Liver (tissue), 9 donors: ENCODE results near the gene PRICKLE4. TPM values are rescaled to one million over a fixed set of nuclear protein-coding genes. Genes with fewer than 3 reads are reported as not detected.

ENCODE experiments used
- DNase-seq: peaks from one replicate; pipeline ENCODE4 v3.0.0-alpha.2; 2017; ENCODE audit warnings: low spot score
- H3K27ac ChIP-seq, 2 donors: one replicate each; pipeline ENCODE4 v1.7.0; 2013; ENCODE audit warnings: inconsistent platforms in 2 of 2, low read length in 2 of 2, control low read depth in 1 of 2, low read depth in 1 of 2, mild to moderate bottlenecking in 1 of 2
- H3K27me3 ChIP-seq, 4 donors: one replicate each; pipeline versions ENCODE4 v1.6.1 to v1.7.0; 2013; ENCODE audit warnings: low read length in 3 of 4, inconsistent platforms in 1 of 4, mild to moderate bottlenecking in 1 of 4, moderate library complexity in 1 of 4; ENCODE audit not compliant: control insufficient read depth in 4 of 4, insufficient read depth in 4 of 4
- H3K36me3 ChIP-seq, 4 donors: one replicate each; pipeline versions ENCODE4 v1.6.1 to v1.7.0; 2013; ENCODE audit warnings: low read length in 3 of 4, mild to moderate bottlenecking in 3 of 4, low read depth in 1 of 4, moderate library complexity in 1 of 4; ENCODE audit not compliant: control insufficient read depth in 4 of 4, insufficient read depth in 3 of 4
- H3K4me1 ChIP-seq, 4 donors: one replicate each; pipeline versions ENCODE4 v1.6.1 to v1.7.0; 2013; ENCODE audit warnings: low read length in 3 of 4, mild to moderate bottlenecking in 3 of 4, moderate library complexity in 1 of 4; ENCODE audit not compliant: control insufficient read depth in 4 of 4, insufficient read depth in 4 of 4
- H3K4me3 ChIP-seq, 3 donors: one replicate each; pipeline versions ENCODE4 v1.6.1 to v1.7.0; 2013; ENCODE audit warnings: low read length in 3 of 3, control low read depth in 1 of 3, low read depth in 1 of 3, mild to moderate bottlenecking in 1 of 3
- H3K9ac ChIP-seq, 2 donors: one replicate each; pipeline ENCODE4 v1.7.0; 2013; ENCODE audit warnings: low read length in 2 of 2, mild to moderate bottlenecking in 2 of 2, moderate library complexity in 2 of 2, control low read depth in 1 of 2, low read depth in 1 of 2
- H3K9me3 ChIP-seq, 4 donors: one replicate each; pipeline versions ENCODE4 v1.6.1 to v1.7.0; 2013; ENCODE audit warnings: low read length in 3 of 4; ENCODE audit not compliant: control insufficient read depth in 4 of 4
- ATF3 ChIP-seq: IDR thresholded peaks from 2 replicates; pipeline ENCODE4 v1.6.1; 2016; ENCODE audit warnings: antibody characterized with exemption
- CTCF ChIP-seq: fragments of 150-350 bp; IDR thresholded peaks from 2 replicates; pipeline ENCODE4 v1.5.1; 2017; ENCODE audit warnings: improper control_type of control experiment, low read depth, low read length; ENCODE audit not compliant: missing input control
- EGR1 ChIP-seq, 2 donors: IDR thresholded peaks; 2 replicates each; pipeline ENCODE4 v1.6.1; 2016 to 2018; ENCODE audit warnings: antibody characterized with exemption in 2 of 2, low read depth in 2 of 2
- FOXA1 ChIP-seq: IDR thresholded peaks from 2 replicates; pipeline ENCODE4 v1.6.1; 2016; ENCODE audit warnings: antibody characterized with exemption
- FOXA2 ChIP-seq: IDR thresholded peaks from 2 replicates; pipeline ENCODE4 v1.6.1; 2016; ENCODE audit warnings: antibody characterized with exemption
- GABPA ChIP-seq, 2 donors: IDR thresholded peaks in 1 of 2; conservative IDR thresholded peaks in 1 of 2; 2 replicates each; pipeline ENCODE4 v1.6.1; 2016; ENCODE audit warnings: antibody characterized with exemption in 2 of 2, mild to moderate bottlenecking in 1 of 2, moderate library complexity in 1 of 2
- HNF4A ChIP-seq, 2 donors: conservative IDR thresholded peaks; 2 replicates each; pipeline ENCODE4 v1.6.1; 2016; ENCODE audit warnings: antibody characterized with exemption in 2 of 2, mild to moderate bottlenecking in 2 of 2
- HNF4G ChIP-seq: IDR thresholded peaks from 2 replicates; pipeline ENCODE4 v1.6.1; 2016; ENCODE audit warnings: antibody characterized with exemption
- MAX ChIP-seq: IDR thresholded peaks from 2 replicates; pipeline ENCODE4 v1.6.1; 2016; ENCODE audit warnings: antibody characterized with exemption
- NR2F2 ChIP-seq: IDR thresholded peaks from 2 replicates; pipeline ENCODE4 v1.6.1; 2016; ENCODE audit warnings: antibody characterized with exemption
- RAD21 ChIP-seq, 2 donors: IDR thresholded peaks; 2 replicates each; pipeline ENCODE4 v1.6.1; 2016; ENCODE audit warnings: antibody characterized with exemption in 2 of 2, mild to moderate bottlenecking in 2 of 2
- REST ChIP-seq: IDR thresholded peaks from 2 replicates; pipeline ENCODE4 v1.6.1; 2016; ENCODE audit warnings: antibody characterized with exemption, mild to moderate bottlenecking
- RXRA ChIP-seq, 2 donors: IDR thresholded peaks; 2 replicates each; pipeline ENCODE4 v1.6.1; 2017 to 2018; ENCODE audit warnings: antibody characterized with exemption in 2 of 2, mild to moderate bottlenecking in 1 of 2
- SP1 ChIP-seq: IDR thresholded peaks from 2 replicates; pipeline ENCODE4 v1.6.1; 2018; ENCODE audit warnings: antibody characterized with exemption, mild to moderate bottlenecking
- TAF1 ChIP-seq: conservative IDR thresholded peaks from 2 replicates; pipeline ENCODE4 v1.6.1; 2016; ENCODE audit warnings: antibody characterized with exemption, mild to moderate bottlenecking
- YY1 ChIP-seq: IDR thresholded peaks from 2 replicates; pipeline ENCODE4 v1.6.1; 2016; ENCODE audit warnings: antibody characterized with exemption, mild to moderate bottlenecking
- ZBTB33 ChIP-seq: IDR thresholded peaks from 2 replicates; pipeline ENCODE4 v1.6.1; 2016; ENCODE audit warnings: antibody characterized with exemption
- WGBS: extraction: QIAGEN DNeasy Blood & Tissue Kit; methylation state at CpG from one replicate; pipeline ENCODE4 v1.1.7; 2013; 5-methylcytosine and 5-hydroxymethylcytosine counted together
- polyA plus RNA-seq, 2 donors: library from polyadenylated mRNA; stranded (reverse) in 1 of 2; unstranded in 1 of 2; fragments of 200-250 nt in 1 of 2; fragments of >200 nt in 1 of 2; fragmentation: Nextera tagmentation in 1 of 2; extraction: Ambion mirVana in 1 of 2; gene quantifications; one replicate each; pipeline versions ENCODE4 v1.2.1 to v1.2.3, GENCODE V29; 2013 to 2015
- total RNA-seq, 2 donors: library from RNA; depleted of rRNA; stranded (reverse); fragments of >200 nt; gene quantifications; one replicate each; pipeline ENCODE4 v1.2.3, GENCODE V29; 2014
- donor health status: healthy.
- donor health status: healthy.
- donor health status: healthy.
- donor health status: healthy.
- donor health status: healthy.

PRICKLE4 gene
- total and polyA plus RNA-seq, 4 donors, result 0.37 to 1.4 (median 0.98) TPM; not detected in 1

- TF ChIP-seq RAD21 (IDR thresholded peaks at IDR 0.05) (no peak), HNF4A (conservative IDR thresholded peaks at IDR 0.05) (no peak), YY1 (no peak), SP1 (no peak), RXRA (IDR thresholded peaks at IDR 0.05) (no peak), NR2F2 (no peak), HNF4G (no peak)
- Histone ChIP-seq H3K27ac (no peak overlapping the region), H3K36me3 (peaks cover 0 to 1% (median 0%) of the 10 kb centered on the region in 4 donors), H3K4me1 (no peaks in the 10 kb centered on the region), H3K4me3 (no peak overlapping the region), H3K9me3 (no peaks in the 10 kb centered on the region), H3K27me3 (no peaks in the 10 kb centered on the region), H3K9ac (no peak overlapping the region)
- no peak for DNase-seq
- 91% methylated on average over 3 of the region's 3 CpGs for WGBS
Measured at GRCh38 chr6:41832263-41832662, 51.7 kb downstream of the PRICKLE4 start.

GRCh38 chr6:41836022-41836659 lies 55.6 kb downstream of the PRICKLE4 start:
- Histone ChIP-seq H3K9ac (no peak overlapping the region), H3K4me3 (no peak overlapping the region), H3K27me3 (no peaks in the 10 kb centered on the region), H3K4me1 (no peaks in the 10 kb centered on the region), H3K27ac (no peak overlapping the region), H3K36me3 (peaks cover 0 to 1% (median 0%) of the 10 kb centered on the region in 4 donors), H3K9me3 (no peaks in the 10 kb centered on the region)
- no peak for TF ChIP-seq RXRA (IDR thresholded peaks at IDR 0.05)
- TF ChIP-seq YY1, result no peak
- TF ChIP-seq NR2F2, result no peak
- TF ChIP-seq EGR1 (IDR thresholded peaks at IDR 0.05; ENCODE audit: low read depth in 2 of 2), result no peak
- TF ChIP-seq HNF4A (conservative IDR thresholded peaks at IDR 0.05), result no peak
- no peak for TF ChIP-seq CTCF
- TF ChIP-seq FOXA1, result no peak
- no peak for TF ChIP-seq HNF4G
- TF ChIP-seq MAX, result no peak
- no peak for TF ChIP-seq GABPA (IDR thresholded peaks at IDR 0.05 in 1 of 2, conservative IDR thresholded peaks at IDR 0.05 in 1 of 2)
- TF ChIP-seq ZBTB33, result no peak
- no peak for TF ChIP-seq ATF3
- TF ChIP-seq FOXA2, result no peak
- TF ChIP-seq REST, result no peak
- no peak for TF ChIP-seq RAD21 (IDR thresholded peaks at IDR 0.05)
- TF ChIP-seq TAF1, result no peak
- TF ChIP-seq SP1, result no peak
- WGBS, result 95% methylated on average over 5 of the region's 5 CpGs
- no peak for DNase-seq
